ENCODE results near the gene SNTG2. TPM values are rescaled to one million over a fixed set of nuclear protein-coding genes. Genes with fewer than 3 reads are reported as not detected.
"Not testable (repeated sequence)": the region's sequence is repeated elsewhere in the genome, so short reads cannot be mapped to it uniquely, and the experiment has no call there.

Gene SNTG2
- total RNA-seq, 4 donors from 2014 or later, result 1.9 to 14.0 (median 6.7) TPM

- ATAC-seq (ENCODE audit: low FRiP score) (no peak), DNase-seq (ENCODE audit: low spot score) (no peak)
- TF ChIP-seq CTCF (IDR thresholded peaks at IDR 0.05), result no peak
Observed at GRCh38 chr2:1226766-1227165, 276.1 kb downstream of the SNTG2 start.

GRCh38 chr2:1227274-1227900, 276.7 kb downstream of the SNTG2 start:
- ATAC-seq (ENCODE audit: low FRiP score) (no peak), DNase-seq (ENCODE audit: low spot score) (no peak)
- no peak for TF ChIP-seq CTCF (IDR thresholded peaks at IDR 0.05)

GRCh38 chr2:1229596-1229995, 278.9 kb downstream of the SNTG2 start:
- not testable (repeated sequence) for ATAC-seq (ENCODE audit: low FRiP score); DNase-seq (ENCODE audit: low spot score)

DNA sequence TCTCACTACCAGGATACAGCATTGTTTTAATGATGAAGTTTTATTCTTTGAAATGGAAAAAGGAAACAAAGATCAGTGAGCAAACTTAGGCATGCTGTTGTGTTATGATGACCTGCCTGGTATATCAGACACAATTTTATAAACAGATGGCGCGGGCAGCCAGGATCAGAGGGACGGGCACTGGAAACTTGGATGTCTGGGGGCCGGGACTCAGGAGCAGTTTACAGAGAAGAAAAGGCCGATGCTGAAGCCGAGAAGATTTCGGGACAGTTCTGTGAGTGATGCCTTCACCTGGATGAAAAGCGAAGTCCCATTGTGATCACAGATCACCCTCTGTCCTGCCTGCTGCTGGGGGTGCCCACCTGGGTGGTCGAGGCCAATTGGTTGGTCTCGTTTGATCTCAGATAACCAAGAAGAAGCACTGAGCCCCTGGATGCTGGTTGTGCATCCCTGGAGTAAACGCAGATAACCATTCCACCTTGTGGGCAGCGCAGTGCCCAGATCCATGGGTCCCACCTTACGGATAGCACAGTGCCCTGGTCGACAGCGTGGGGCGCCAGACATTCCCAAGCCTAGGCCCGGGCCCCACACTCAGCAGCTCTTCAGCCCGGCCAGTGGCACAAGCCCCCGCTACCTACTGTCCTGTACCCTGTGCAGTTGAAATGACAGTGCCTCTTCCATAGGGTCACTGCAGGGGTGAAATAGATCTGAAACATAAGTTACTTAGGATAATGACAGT, 279.7 kb downstream of the SNTG2 start:
- DNase-seq (ENCODE audit: low spot score) (no peak), ATAC-seq (ENCODE audit: low FRiP score) (no peak)
- TF ChIP-seq CTCF (IDR thresholded peaks at IDR 0.05), result no peak

DNA sequence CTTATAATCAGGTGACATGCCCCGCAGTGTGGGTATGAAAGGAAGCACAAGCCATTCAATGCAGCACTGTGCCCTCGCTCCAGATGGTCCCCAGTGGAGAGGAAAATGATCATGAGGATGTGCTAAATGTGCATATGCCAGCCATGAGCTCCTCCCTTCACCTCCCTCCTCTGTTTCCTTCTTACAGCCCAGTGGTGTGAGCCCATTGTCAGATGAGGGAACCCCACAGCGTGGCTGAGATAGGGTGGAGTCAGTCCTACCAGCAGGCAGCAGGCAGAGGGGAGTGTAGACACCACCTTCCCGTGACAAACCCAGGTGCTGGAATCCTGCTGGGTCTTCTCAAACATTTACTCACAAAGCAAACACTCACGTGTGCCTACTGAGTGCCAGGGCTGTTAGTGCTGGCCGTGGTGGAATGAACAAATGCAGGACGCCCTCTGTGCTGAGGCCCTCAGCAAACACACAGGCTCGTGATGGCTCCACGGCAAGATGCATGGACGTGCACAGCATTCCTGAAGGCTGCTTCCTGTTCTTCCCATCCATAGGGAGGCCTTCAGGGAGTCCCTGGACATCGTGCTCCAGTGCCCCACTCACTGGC, 280.9 kb downstream of the SNTG2 start:
- no peak for TF ChIP-seq CTCF (IDR thresholded peaks at IDR 0.05)
- no peak for ATAC-seq (ENCODE audit: low FRiP score)
- DNase-seq (ENCODE audit: low spot score), result no peak

DNA sequence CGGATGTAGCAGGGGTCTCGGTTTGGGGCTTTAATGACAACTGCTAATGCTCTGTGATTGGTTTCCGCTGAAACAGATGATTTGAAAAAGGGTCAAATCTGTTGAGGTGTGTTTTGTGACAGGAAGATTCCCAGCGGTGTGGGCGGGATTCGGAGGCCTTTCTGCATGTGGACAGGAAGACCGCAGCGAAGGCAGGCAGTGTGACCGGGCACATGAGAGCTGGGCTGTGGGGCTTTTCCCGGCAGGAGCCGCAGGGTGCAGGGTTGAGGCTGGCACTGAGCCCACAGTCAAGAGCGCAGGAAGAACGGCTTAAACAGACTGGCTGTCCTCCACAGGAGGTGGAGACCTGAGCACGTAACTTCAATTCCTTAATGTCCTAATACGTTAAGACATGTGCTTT, 282.6 kb downstream of the SNTG2 start:
- DNase-seq (ENCODE audit: low spot score), result no peak
- no peak for TF ChIP-seq CTCF (IDR thresholded peaks at IDR 0.05)
- peak; percentile 41 for ATAC-seq (ENCODE audit: low FRiP score)

DNA sequence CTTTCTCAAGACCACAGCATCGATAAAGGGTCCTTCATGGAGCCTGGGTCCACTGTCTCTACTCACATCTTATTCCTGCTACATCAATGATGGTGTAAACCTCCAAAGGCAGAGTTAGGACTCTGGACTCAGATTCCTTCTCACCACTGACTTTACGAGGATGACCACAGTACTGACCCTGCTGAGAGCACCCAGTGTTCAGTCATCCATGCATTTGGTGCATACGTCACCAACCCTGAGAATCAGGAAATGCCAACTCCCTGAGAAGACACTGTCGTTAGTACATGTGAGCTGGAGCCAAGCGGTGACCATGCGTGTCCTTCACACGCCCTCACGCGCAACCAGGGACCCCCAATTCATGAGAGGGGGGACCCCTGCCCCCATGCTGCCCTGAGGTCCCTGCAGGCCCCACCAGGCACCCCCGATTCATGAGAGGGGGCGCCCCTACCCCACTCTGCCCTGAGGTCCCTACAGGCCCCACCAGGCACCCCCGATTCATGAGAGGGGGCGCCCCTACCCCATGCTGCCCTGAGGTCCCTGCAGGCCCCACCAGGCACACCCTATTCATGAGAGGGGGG, 284.2 kb downstream of the SNTG2 start:
- TF ChIP-seq CTCF (IDR thresholded peaks at IDR 0.05), result no peak
- ATAC-seq (ENCODE audit: low FRiP score) (no peak), DNase-seq (ENCODE audit: low spot score) (no peak)

Measured in omental fat pad (tissue), 4 donors.